H9 (cell line): ENCODE results near the gene BNIP5. TPM values are rescaled to one million over a fixed set of nuclear protein-coding genes. Genes with fewer than 3 reads are reported as not detected.
A peak's percentile ranks its signal among the peaks of the same experiment; 100 is the strongest.

Source experiments
- DNase-seq: peaks from one replicate; pipeline ENCODE4 v3.0.0-alpha.2; 2017
- H2AFZ ChIP-seq: one replicate; pipeline ENCODE4 v1.6.1; 2013; ENCODE audit warnings: mild to moderate bottlenecking, low read length, control low read depth, moderate library complexity
- H2AK5ac ChIP-seq: 2 replicates; pipeline ENCODE4 v1.6.1; 2013; ENCODE audit warnings: low read length, control low read depth, mixed read lengths; ENCODE audit not compliant: insufficient read length
- H2BK120ac ChIP-seq: one replicate; pipeline ENCODE4 v1.6.1; 2013; ENCODE audit warnings: low read depth, mild to moderate bottlenecking, low read length, control low read depth, inconsistent platforms; ENCODE audit not compliant: poor library complexity, severe bottlenecking
- H2BK12ac ChIP-seq: 2 replicates; pipeline ENCODE4 v1.6.1; 2013; ENCODE audit warnings: low read length, control low read depth, mixed read lengths, low read depth; ENCODE audit not compliant: insufficient read length
- H2BK15ac ChIP-seq: 2 replicates; pipeline ENCODE4 v1.6.1; 2013; ENCODE audit warnings: low read depth, low read length, control low read depth
- H2BK20ac ChIP-seq: one replicate; pipeline ENCODE4 v1.6.1; 2013; ENCODE audit warnings: low read depth, mild to moderate bottlenecking, low read length, control low read depth, inconsistent platforms; ENCODE audit not compliant: poor library complexity, severe bottlenecking
- H2BK5ac ChIP-seq: 2 replicates; pipeline ENCODE4 v1.6.1; 2013; ENCODE audit warnings: low read length, control low read depth, mixed read lengths; ENCODE audit not compliant: insufficient read length
- H3K14ac ChIP-seq: 2 replicates; pipeline ENCODE4 v1.6.1; 2013; ENCODE audit warnings: low read length, control low read depth; ENCODE audit not compliant: insufficient read depth
- H3K18ac ChIP-seq: 2 replicates; pipeline ENCODE4 v1.6.1; 2013; ENCODE audit warnings: low read depth, mild to moderate bottlenecking, mixed read lengths, low read length, control low read depth; ENCODE audit not compliant: insufficient read length
- H3K23ac ChIP-seq: 2 replicates; pipeline ENCODE4 v1.6.1; 2013; ENCODE audit warnings: low read length, control low read depth, mixed read lengths, low read depth; ENCODE audit not compliant: insufficient read length
- H3K23me2 ChIP-seq: 2 replicates; pipeline ENCODE4 v1.6.1; 2013; ENCODE audit warnings: low read depth, mild to moderate bottlenecking, mixed read lengths, low read length, control low read depth; ENCODE audit not compliant: insufficient read length, poor library complexity, severe bottlenecking
- H3K27ac ChIP-seq: 2 replicates; pipeline ENCODE4 v1.5.1; 2013; ENCODE audit warnings: low read length, control low read depth, mixed read lengths, low read depth; ENCODE audit not compliant: insufficient read length
- H3K27me3 ChIP-seq: 2 replicates; pipeline ENCODE4 v1.6.1; 2013; ENCODE audit warnings: low read length, control low read depth, inconsistent platforms; ENCODE audit not compliant: insufficient read depth
- H3K4ac ChIP-seq: 2 replicates; pipeline ENCODE4 v1.6.1; 2013; ENCODE audit warnings: low read depth, mild to moderate bottlenecking, control low read depth, inconsistent platforms, low read length, moderate library complexity
- H3K4me1 ChIP-seq: 2 replicates; pipeline ENCODE4 v1.6.1; 2013; ENCODE audit warnings: low read length, control low read depth, inconsistent platforms; ENCODE audit not compliant: insufficient read depth
- H3K4me2 ChIP-seq: 2 replicates; pipeline ENCODE4 v1.6.1; 2013; ENCODE audit warnings: low read length, control low read depth, mixed read lengths; ENCODE audit not compliant: insufficient read length, insufficient read depth
- H3K56ac ChIP-seq: 2 replicates; pipeline ENCODE4 v1.6.1; 2013; ENCODE audit warnings: low read depth, mild to moderate bottlenecking, mixed read lengths, low read length, control low read depth; ENCODE audit not compliant: insufficient read length
- H3K79me1 ChIP-seq: 2 replicates; pipeline ENCODE4 v1.6.1; 2013; ENCODE audit warnings: low read depth, mild to moderate bottlenecking, moderate library complexity, low read length, control low read depth, inconsistent platforms; ENCODE audit not compliant: insufficient read depth, poor library complexity, severe bottlenecking
- H3K79me2 ChIP-seq: 2 replicates; pipeline ENCODE4 v1.6.1; 2013; ENCODE audit warnings: low read length, control low read depth, inconsistent platforms; ENCODE audit not compliant: insufficient read depth
- H3K9ac ChIP-seq: 2 replicates; pipeline ENCODE4 v1.6.1; 2013; ENCODE audit warnings: low read length, control low read depth, mixed read lengths; ENCODE audit not compliant: insufficient read length; ENCODE audit errors: extremely low read depth
- H3K9me3 ChIP-seq: one replicate; pipeline ENCODE4 v1.6.1; 2013; ENCODE audit warnings: low read depth, low read length, inconsistent platforms; ENCODE audit not compliant: control insufficient read depth
- H3T11ph ChIP-seq: one replicate; pipeline ENCODE4 v1.6.1; 2013; ENCODE audit warnings: mild to moderate bottlenecking, low read length, control low read depth, inconsistent platforms
- H4K20me1 ChIP-seq: one replicate; pipeline ENCODE4 v1.6.1; 2013; ENCODE audit not compliant: control insufficient read depth, insufficient read length, insufficient read depth
- H4K5ac ChIP-seq: 2 replicates; pipeline ENCODE4 v1.6.1; 2013; ENCODE audit warnings: low read depth, mild to moderate bottlenecking, mixed read lengths, low read length, control low read depth; ENCODE audit not compliant: insufficient read length
- H4K8ac ChIP-seq: replicated peaks from 2 replicates; pipeline ENCODE4 v1.6.1; 2013; ENCODE audit warnings: low read length, control low read depth, mixed read lengths, low read depth; ENCODE audit not compliant: insufficient read length
- H4K91ac ChIP-seq: 2 replicates; pipeline ENCODE4 v1.6.1; 2013; ENCODE audit warnings: low read depth, mild to moderate bottlenecking, moderate library complexity, mixed read lengths, low read length, control low read depth; ENCODE audit not compliant: insufficient read length
- H3K27ac Mint-ChIP-seq, 3 experiments: 2 replicates in 2 of 3; 3 replicates in 1 of 3; pipeline ENCODE4 v1.8.0; 2020 to 2021; ENCODE audit warnings: mixed read lengths in 3 of 3, mild to moderate bottlenecking in 1 of 3, moderate library complexity in 1 of 3
- H3K27me3 Mint-ChIP-seq: 2 replicates; pipeline ENCODE4 v1.8.0; 2021; ENCODE audit warnings: low read depth, mild to moderate bottlenecking, moderate library complexity, mixed read lengths
- H3K36me3 Mint-ChIP-seq, 3 experiments: 2 replicates in 2 of 3; 3 replicates in 1 of 3; pipeline ENCODE4 v1.8.0; 2020 to 2021; ENCODE audit warnings: low read depth in 3 of 3, mixed read lengths in 3 of 3; ENCODE audit not compliant: insufficient read depth in 1 of 3
- H3K4me1 Mint-ChIP-seq, 2 experiments: 2 replicates each; pipeline ENCODE4 v1.8.0; 2020; ENCODE audit warnings: mixed read lengths in 2 of 2
- H3K4me3 Mint-ChIP-seq, 2 experiments: 2 replicates in 1 of 2; 3 replicates in 1 of 2; pipeline ENCODE4 v1.8.0; 2020 to 2021; ENCODE audit warnings: mild to moderate bottlenecking in 2 of 2, mixed read lengths in 2 of 2, moderate library complexity in 1 of 2
- H3K9me3 Mint-ChIP-seq, 2 experiments: 2 replicates in 1 of 2; 3 replicates in 1 of 2; pipeline ENCODE4 v1.8.0; 2020; ENCODE audit warnings: mild to moderate bottlenecking in 2 of 2, mixed read lengths in 2 of 2, moderate library complexity in 1 of 2
- CTCF ChIP-seq: fragments of 200-600 bp; sonication (generic); conservative IDR thresholded peaks from 3 replicates; pipeline ENCODE4 v1.8.0; 2021; ENCODE audit warnings: antibody characterized with exemption, mild to moderate bottlenecking
- WGBS: extraction: QIAGEN DNeasy Blood & Tissue Kit; methylation state at CpG from one replicate; pipeline ENCODE4 v1.1.7; 2013; ENCODE audit warnings: missing lambda C conversion rate, low lambda C conversion rate, mixed read lengths; ENCODE audit not compliant: insufficient read length; ENCODE audit errors: extremely low coverage; 5-methylcytosine and 5-hydroxymethylcytosine counted together
- total RNA-seq: library from RNA; stranded (reverse); gene quantifications from 2 replicates; pipeline ENCODE4 v1.2.1, GENCODE V29; 2021

The BNIP5 gene
- total RNA-seq, 1 experiment from 2014 or later: not detected

GRCh38 chr6:36301085-36301658 lies 35.5 kb downstream of the BNIP5 start:
- H3K79me1 ChIP-seq: no peaks in the 10 kb centered on the region
- no peak overlapping the region for H3K4ac ChIP-seq
- no peak overlapping the region for H2BK15ac ChIP-seq
- H3K18ac ChIP-seq: no peak overlapping the region
- H3K4me2 ChIP-seq: no peak overlapping the region
- H3K9ac ChIP-seq: no peak overlapping the region
- no peaks in the 10 kb centered on the region for H3K79me2 ChIP-seq
- no peaks in the 10 kb centered on the region for H4K20me1 ChIP-seq
- Mint-ChIP-seq H3K4me1 (peaks cover 9 to 11% of the 10 kb centered on the region in 2 experiments), H3K4me3 (no peak overlapping the region), H3K36me3 (no peaks in the 10 kb centered on the region), H3K27me3 (peaks cover 3% of the 10 kb centered on the region), H3K27ac (peak overlapping the region in 1 of 3 experiments; percentile 0; a peak in 1 of 7 replicates), H3K9me3 (no peaks in the 10 kb centered on the region)
- TF ChIP-seq CTCF: no peak
- H3K27me3 ChIP-seq: no peaks in the 10 kb centered on the region
- no peak overlapping the region for H4K8ac ChIP-seq
- no peak overlapping the region for H2AFZ ChIP-seq
- H3K9me3 ChIP-seq: no peaks in the 10 kb centered on the region
- H3K23ac ChIP-seq: no peak overlapping the region
- no peak overlapping the region for H2BK5ac ChIP-seq
- H2AK5ac ChIP-seq: no peak overlapping the region
- H4K91ac ChIP-seq: no peak overlapping the region
- no peak overlapping the region for H3K27ac ChIP-seq
- H2BK12ac ChIP-seq: no peak overlapping the region
- H3K23me2 ChIP-seq: peaks cover 4% of the 10 kb centered on the region
- H3T11ph ChIP-seq: no peak overlapping the region
- no peak overlapping the region for H3K14ac ChIP-seq
- no peak overlapping the region for H2BK20ac ChIP-seq
- no peak overlapping the region for H2BK120ac ChIP-seq
- WGBS: no CpG with 5 or more reads among the region's 10 CpGs
- no peak for DNase-seq
- H3K4me1 ChIP-seq: no peaks in the 10 kb centered on the region
- no peak overlapping the region for H3K56ac ChIP-seq
- H4K5ac ChIP-seq: no peak overlapping the region
